Glomerular visceral epithelial cell (primary cell): ENCODE data around the gene XRCC1.
"Not testable (repeated sequence)": the region's sequence is repeated elsewhere in the genome, so short reads cannot be mapped to it uniquely, and the experiment has no call there.

Experiments used
- DNase-seq: peaks from one replicate; pipeline ENCODE4 v3.0.0-alpha.2; 2016; ENCODE audit errors: extremely low spot score

The XRCC1 gene

DNA sequence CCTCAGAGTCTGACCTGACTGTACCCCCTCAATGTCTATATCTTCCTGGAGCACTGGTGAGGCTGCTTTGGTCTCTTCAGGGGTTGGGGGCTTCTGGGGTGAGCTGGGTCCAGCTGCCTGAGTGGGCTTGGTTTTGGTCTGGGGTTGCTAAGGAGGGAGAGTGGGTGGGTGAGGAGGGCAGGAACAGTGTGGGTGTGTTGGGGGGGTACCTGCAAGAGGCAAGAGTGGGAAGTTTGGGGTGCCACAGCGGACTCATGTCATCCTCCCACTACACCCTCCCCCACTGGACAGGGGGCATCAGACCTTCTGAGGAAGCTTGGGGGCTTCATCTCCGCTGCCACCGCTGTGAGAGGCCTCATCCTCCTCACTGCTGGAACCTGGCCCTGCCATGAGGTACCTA lies 28.7 kb downstream of the XRCC1 start:
- no peak for DNase-seq

DNA sequence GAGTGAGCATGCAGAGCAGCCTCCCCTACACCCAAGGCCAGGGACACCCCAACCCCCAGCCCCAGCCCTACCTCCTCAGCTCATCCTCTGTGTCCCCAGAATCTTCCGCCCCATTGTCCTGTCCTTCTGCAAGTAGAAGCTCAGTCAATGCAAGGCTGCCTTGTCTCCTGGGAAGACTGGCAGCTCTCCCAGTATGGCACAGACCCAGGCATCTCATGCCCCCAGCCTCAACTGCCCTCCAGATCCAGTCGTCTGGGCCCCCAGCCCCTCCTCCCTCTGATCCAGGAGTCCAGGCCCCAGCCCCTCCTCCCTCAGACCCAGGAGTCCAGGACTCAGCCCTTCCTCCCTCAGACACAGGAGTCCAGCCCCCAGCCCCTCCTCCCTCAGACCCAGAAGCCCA lies 29.3 kb downstream of the XRCC1 start:
- DNase-seq: no peak

DNA sequence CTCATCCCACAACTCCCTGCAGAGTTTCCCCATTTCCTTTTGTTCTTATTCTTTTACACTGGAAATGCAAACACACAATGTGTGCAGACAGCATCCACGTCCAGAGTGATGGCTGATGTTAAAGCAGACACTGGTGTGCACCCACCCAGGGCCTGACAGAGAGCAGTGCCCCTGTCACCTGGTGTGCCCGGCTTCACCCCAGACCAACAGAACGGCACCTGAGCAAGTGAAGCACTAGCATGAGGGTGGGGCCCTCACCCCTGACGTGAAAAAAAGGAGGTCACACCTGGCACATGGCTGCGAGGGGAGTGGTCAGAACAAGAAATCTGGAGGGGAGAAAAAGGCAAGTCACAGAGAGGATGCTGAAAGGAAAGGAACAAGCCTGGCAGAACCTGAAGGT lies 30.1 kb downstream of the XRCC1 start:
- no peak for DNase-seq

DNA sequence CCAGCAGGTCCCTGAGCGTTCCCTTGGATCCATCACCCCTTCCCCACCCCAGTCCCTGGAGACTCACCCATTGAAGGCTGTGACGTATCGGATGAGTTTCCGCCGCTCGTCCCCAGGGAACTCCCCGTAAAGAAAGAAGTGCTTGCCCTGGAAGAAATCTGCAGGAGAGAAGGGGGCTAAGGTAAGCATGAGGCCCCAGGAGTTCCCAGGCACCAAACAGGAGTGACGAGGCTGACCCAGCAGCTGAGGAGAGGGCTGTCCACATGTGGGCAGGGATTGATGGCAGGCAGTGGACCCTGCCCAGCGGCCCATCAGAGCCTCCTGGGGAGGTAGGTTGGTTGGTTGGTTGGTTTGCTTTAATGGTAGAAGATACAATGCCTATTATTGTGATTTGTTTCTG lies 31.2 kb downstream of the XRCC1 start:
- no peak for DNase-seq

DNA sequence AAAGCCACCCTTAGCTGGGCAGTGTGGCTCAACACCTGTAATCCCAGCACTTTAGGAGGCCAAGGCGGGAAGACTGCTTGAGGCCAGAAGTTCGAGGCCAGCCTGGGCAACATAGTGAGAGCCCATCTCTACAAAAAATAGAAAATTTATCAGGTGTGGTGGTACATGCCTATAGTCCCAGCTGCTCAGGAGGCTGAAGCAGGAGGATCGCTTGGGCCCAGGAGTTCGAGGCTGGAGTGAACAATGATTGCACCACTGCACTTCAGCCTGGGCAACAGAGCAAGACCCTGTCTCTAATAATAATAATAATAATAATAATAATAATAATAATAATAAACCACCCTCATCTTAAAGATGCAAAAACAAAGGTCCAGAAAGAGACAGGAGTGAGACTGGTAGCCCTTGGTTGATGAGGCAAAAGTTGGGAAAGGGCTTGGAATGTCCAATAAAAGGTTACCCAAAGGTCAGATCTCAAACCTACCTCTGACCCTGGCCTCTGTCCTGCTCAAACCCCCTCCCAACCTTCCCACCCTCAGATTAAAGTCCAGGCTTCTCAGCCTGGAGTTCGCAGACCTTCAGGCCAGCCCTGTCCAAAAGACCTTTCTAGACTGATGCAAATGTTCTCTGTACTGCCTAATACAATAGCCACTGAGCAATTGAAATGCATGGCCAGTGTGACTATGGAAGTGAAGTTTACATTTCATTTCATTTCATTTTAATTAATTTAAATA lies 33.2 kb downstream of the XRCC1 start:
- DNase-seq: no peak

DNA sequence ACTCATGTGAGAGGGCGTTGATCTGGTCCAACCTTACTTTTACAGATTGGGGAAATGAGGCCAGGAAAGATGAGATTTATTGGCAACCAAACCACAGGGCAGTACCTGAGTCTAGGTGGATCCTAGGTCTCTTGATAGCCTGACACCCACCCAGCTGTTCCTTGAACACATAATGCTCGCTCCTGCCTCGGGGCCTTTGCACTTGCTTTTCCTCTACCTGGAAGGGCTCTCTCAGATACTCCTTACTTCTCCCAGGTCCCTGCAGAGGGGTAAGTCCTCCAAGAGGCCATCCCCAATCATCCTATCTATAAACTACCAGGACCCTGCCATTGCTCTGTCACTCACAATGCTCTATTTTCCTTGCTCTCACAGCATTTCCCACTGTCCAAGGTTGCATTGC lies 34.9 kb downstream of the XRCC1 start:
- no peak for DNase-seq

DNA sequence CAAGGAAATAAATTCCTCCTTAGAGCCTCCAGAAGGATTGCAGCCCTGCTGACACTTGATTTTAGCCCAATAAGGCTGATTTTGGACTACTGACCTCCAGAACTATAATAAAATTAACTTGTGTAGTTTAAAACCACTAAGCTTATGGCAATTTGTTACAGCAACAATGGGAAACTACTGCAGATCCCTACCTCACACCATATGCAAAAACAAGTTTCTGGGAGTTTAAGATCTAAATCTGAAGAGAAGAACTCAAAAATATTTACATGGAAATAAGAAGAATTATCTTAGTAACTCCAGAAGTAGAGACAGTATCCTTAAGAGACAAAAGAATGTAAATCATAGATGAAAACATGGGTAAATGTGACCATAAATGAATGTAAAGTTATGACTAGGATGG lies 36.4 kb downstream of the XRCC1 start:
- no peak for DNase-seq

DNA sequence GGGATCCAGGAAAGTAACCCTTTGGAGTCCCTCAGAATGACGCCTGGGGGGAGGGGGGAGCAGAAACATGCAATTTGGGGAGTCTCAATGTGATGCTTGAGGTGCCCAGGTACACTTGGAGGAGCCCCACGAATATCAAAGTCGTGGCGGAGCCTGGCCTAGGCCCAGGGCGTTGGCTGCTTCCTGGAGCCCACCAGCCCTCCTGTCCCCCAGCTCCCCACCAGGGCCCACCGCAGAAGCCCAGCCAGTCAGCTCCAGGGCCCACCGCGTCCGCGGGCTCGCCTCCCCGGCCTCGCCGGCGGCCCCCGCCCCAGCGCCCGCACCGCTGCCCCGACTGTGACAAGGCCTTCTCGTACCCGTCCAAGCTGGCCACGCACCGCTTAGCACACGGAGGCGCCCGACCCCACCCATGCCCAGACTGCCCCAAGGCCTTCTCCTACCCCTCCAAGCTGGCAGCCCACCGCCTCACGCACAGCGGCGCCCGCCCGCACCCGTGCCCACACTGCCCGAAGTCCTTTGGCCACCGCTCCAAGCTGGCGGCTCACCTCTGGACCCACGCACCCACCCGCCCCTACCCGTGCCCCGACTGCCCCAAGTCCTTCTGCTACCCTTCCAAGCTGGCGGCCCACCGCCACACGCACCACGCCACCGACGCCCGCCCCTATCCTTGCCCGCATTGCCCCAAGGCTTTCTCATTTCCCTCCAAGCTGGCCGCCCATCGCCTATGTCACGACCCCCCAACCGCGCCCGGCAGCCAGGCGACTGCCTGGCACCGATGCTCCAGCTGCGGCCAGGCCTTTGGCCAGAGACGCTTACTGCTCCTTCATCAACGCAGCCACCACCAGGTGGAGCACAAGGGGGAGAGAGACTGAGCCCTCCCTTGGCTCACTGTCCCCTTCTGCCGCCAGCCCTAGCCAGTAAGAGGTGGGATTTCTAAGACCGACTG lies 40.2 kb downstream of the XRCC1 start:
- peak; percentile 26 for DNase-seq

DNA sequence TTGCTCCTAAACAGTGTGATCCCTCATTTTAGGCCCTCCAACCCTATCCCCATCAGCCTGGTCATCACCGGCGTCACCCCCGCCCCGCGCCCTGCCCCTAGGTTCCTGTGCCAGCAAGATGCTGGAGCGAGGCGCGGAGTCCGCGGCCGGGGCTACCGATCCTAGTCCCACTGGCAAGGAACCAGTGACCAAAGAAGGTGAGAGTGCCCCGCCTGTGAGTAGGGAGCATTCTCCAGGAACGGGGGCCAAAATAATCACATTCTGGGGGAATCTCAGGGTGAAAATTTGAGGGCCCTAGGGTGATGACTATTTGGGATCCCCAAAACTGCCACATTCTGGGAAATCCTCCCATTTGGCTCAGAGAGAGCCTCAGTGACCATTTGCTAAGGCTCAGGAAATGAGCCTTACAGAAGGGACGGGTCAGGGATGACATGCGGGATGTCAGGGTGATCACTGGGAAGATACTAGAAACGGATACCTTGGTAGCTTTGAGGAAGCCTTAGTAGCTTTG lies 41.0 kb downstream of the XRCC1 start:
- no peak for DNase-seq

DNA sequence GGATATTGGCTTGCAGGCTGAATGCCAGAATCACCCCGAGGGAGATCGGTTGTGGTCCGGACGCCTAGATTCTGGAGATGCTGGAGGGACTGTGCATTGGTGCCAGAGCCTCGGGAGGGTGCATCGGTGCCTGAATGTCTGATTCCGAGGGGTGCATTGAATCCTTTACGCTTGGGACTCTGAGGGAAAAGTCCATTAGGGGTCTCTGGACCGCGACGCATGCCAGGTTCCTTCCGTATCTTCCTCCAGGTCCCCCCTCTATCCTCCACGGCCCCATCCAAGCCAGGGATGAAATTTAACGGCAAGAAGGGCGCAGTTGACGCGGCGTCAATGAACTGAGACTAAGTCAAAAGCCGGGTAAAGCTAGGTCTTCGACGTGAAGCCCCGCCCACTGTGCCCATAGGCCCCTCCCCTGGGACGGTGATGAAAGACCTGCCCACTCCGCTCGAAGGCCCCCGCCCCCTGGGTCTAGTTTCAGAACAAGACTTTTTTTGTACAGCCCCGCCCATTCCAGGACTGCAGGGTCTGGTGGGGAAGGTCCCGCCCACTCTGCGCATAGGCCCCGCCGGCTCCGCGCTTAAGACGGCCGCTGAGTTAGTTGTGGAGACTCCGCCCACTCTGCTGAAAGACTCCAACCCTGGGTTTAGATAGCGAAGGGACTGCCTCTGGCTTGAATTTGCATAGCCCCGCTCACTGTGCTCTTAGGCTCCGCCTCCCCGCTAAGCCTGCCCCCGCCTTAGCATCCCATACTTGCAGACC lies 41.6 kb downstream of the XRCC1 start:
- peak; percentile 58 for DNase-seq

DNA sequence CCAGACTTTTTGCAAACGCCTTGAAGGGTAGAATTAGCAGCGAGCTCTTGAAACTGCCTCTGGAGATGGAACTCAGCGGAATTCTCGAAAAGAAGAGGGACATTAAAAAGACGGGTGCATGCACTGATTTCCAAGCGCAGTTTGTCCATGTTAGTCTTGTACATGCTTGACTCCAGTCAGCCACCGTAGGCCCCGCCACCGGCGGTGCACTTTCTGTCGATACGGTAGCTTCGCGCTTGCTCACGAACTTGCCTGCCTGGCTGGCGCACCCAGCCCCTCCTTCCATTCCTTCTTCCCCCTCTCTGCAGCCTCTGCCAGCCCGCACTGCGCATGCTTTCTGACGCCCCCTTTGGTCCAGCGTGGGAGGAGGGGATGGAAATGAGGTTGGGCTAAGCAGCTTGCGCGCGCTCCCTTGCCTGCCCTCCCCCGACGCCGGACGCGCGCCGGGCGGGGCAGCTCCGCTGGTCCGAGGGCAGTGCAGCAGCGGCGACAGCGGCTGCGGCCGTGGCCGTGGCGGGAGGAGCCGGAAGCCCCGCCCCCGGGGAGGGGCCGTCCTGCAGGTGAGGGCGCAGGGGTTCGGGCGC lies 42.3 kb downstream of the XRCC1 start, which contains the start of gene ZNF575:
Gene ZNF575, plus strand, starts transcription at position 227 of the 584 bp plus-strand sequence. CDS start 1,235 bp downstream, outside the sequence.
- DNase-seq: peak; percentile 78

DNA sequence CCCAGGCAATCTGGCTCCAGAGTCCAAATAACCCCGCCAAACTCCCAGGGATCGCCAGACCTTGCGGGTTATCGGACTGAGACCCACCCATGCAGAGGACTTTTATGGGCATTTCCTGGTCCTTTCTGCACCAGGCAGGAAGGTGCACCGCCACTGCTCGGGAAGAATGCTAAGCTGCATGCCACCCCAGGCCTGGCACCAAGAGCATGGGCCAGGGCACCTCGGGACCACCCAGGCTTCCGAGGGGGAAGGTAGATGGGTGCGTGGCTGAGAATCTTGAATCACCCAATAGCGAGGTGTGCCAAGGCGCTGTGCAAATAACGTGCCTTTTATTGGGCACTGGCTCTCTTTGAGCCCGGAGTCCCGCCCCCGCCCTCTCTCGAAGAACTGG lies 42.8 kb downstream of the XRCC1 start:
- no peak for DNase-seq

DNA sequence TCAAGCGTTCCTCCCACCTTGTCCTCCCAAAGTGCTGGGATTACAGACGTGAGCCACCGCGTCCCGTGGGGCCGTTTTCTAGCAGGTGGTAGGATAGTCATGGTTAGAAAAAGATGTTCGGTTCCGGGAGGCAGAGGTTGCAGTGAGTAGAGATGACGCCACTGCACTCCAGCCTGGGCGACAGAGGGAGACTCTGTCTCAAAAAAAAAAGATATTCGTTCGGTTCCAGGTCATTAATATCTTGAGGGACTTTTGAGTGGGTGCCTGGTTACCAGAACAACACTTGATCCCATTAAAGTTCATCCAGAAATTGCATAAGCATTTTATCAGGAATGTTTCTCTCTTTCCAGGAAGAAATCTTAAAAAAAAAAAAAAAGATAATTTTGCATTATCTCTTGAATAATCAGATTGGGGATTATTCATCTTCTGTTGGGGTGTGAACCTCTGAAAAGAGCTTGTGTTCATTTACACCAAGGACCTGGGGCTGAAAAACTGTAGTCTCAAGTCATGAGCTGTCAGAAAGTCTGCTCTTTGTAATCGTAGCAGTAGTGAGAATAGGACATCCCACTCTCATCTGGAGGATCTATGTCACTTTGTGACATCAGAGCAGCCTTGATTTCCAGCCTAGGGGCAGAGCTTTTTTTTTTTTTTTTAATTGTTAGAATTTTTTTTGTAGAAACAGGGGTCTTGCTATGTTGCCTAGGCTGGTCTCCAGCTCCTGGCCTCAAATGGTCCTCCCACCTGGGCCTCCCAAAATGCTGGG lies 47.3 kb downstream of the XRCC1 start:
- peak; percentile 72 for DNase-seq

DNA sequence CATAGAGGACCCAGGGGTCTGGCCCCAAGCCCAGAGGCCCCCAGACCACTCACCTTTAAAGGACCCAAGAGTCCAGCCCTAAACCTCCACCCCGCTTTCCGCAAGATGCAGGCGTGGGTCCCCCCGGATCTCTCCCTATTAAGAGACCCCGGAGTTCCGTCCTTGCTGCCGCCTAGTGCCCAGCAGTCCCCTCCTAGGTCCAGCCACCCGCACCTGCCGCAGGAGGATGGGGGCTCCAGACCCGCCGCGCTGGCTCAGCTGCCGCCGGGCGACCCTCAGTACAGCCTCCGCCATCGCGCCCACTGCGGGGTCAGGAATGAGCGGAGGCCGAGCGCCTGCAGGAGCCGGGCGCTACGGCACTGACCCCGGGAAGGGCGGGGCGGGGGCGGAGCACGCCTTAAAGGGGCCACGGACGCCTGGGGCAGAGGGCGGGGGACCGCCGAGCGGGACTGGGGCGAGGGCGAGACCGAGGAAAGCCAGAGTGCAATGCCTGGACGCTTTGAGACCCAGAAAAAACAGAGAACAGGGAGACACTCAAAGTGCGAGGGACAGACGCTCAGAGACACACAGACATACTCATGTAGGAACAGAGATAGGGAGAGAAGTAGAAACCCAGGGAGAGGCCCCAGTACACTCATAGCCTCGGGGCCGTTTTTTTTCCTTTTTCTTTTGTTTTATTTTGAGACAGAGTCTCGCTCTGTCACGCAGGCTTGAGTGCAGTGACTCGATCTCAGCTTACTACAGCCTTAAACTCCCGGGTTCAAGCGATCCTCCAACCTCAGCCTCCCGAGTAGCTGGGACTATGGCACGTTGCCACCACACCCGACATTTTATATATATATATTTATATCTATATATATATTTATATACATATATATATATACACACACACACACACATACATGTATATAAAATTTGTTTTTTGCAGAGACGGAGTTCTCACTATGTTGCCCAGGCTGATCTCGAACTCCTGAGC lies 48.2 kb downstream of the XRCC1 start, which contains the start of gene ETHE1:
Gene ETHE1, minus strand, starts transcription at position 318 of the 976 bp plus-strand sequence. Its CDS starts 24 bp downstream, at position 294.
- peak; percentile 79 for DNase-seq

DNA sequence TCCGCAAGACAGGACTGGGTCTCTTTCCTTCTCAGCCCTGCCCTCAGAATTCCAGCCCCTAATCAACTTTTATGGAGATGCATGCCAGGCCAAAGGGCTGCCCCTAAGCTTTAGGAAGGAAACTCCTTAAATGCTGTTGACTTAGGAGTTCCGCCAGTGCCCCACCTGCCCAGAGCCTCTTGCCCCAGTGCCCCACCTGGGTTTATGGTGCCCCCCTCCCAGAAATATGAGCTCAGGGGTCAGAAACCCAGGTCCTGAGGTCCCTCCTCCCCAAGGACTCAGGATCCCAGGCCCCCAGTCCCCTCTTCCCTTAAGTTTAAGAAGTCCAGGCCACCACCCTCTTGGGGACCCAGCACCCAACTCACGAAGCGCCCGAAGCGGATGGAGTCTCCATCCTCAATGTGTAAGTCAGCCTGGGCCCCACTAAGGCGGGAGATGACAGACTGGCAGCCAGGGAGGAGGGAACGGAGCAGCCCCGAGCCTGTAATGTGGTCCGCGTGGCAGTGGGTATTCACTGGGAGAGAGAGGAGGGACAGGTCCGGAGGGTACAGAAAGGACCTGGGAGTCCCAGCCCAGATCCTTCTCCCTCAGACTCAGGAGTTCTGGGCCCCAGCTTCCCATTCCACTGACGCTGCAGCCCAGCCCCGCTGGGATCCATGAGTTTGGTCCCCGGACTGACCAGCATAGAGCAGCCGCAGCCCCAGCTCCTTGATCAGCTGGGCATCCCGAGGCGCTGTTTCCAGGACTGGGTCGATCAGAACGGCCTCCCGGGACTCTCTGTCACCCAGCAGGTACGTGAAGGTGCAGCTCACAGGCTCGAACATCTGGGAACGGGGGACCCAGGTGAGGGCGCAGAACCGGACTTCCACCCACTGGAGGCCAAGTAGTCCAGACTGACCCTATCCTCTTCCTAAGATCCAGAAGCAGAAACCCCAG lies 49.2 kb downstream of the XRCC1 start:
- DNase-seq: peak; percentile 28

DNA sequence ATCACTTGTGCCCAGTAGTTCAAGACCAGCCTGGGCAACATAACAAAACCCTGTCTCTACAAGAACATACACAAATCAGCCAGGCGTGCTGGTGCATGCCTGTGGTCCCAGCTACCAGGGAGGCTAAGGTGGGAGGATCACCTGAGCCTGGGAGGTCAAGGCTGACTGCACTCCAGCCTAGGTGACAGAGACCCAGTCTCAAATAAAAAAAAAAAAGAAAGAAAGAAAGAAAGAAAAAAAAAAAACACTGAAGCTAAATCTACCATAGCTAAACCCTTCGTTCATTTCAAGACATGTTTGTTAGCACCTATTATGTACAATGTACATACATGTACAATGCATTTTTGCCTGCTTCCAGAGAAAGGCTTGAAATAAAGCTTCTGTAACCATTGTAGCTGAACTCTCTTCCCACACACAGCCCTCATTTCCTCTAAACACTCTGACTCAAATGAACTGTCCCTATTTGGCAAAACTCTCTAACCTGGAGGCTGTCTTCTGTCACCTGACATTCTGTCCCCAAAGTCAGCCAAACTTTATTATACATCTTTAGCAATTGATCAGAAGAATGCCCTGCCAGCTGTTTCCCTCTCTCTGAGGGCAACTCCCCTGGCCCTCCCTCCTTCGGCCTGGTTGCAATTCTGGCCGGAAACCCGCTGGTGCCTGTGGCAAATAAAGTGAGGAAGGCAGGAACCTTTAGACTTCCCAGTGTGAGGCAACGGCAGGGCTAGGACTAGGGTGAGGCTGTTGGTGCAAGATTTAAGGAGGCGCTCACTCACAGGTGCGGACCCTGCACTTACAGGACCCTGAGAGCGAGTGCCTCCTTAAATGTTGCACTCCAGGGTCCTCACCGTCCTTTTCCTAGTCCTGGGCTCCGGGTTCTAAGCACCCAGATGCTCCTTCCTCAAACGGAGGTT lies 50.1 kb downstream of the XRCC1 start:
- DNase-seq: peak; percentile 72

DNA sequence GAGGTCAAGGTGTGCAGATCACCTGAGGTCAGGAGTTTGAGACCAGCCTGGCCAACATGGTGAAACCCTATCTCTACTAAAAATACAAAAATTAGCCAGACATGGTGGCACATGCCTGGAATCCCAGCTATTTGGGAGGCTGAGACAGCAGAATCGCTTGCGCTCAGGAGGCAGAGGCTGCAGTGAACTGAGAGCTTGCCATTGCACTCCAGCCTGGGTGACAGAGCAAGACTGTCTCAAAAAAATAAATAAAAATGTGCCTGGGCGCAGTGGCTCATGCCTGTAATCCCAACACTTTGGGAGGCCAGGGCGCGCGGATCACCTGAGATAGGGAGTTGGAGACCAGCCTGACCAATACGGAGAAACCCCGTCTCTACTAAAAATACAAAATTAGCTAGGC lies 51.6 kb downstream of the XRCC1 start:
- not testable (repeated sequence) for DNase-seq
